ENCODE results near the gene TICAM2.

The TICAM2 gene

GRCh38 chr5:115584501-115584900, 17.8 kb downstream of the TICAM2 start:
- no peak for DNase-seq (ENCODE audit: low spot score)
- in situ Hi-C loops (cut with MboI; ENCODE audit: low pct_unique_long_range_greater_than_20kb, low sequenced_read_pairs, unreplicated experiment) = loop anchor here (5.0 kb wide), 1 partner anchor 267 kb away; no protein-coding TSS in a partner anchor
- TF ChIP-seq, protein P1, sequence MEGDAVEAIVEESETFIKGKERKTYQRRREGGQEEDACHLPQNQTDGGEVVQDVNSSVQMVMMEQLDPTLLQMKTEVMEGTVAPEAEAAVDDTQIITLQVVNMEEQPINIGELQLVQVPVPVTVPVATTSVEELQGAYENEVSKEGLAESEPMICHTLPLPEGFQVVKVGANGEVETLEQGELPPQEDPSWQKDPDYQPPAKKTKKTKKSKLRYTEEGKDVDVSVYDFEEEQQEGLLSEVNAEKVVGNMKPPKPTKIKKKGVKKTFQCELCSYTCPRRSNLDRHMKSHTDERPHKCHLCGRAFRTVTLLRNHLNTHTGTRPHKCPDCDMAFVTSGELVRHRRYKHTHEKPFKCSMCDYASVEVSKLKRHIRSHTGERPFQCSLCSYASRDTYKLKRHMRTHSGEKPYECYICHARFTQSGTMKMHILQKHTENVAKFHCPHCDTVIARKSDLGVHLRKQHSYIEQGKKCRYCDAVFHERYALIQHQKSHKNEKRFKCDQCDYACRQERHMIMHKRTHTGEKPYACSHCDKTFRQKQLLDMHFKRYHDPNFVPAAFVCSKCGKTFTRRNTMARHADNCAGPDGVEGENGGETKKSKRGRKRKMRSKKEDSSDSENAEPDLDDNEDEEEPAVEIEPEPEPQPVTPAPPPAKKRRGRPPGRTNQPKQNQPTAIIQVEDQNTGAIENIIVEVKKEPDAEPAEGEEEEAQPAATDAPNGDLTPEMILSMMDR (IDR thresholded peaks at IDR 0.05; ENCODE audit: extremely low read depth, insufficient read depth, missing control alignments) = no peak

DNA sequence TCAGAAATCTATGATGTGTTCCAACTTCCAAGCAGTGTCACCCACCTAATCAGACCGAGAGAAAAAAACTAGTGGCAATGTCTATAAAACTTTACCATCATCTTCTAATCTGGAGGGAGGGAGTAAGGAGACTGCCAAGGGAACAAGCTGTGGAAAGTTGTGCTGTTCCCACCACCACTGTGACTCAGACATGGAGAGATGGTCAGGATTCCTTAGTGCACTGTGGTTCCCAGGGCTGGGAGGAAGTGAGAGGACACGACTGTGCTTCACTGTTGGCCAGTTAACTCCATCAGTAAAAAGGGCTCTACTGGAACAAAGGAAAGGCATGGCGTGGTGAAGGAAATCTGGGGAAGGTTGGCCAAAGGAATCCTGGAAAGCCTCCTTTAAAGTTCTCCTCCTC, 18.8 kb downstream of the TICAM2 start:
- in situ Hi-C loops (cut with MboI; ENCODE audit: low pct_unique_long_range_greater_than_20kb, low sequenced_read_pairs, unreplicated experiment) = loop anchor here (5.0 kb wide), 1 partner anchor 266 kb away; no protein-coding TSS in a partner anchor
- TF ChIP-seq, protein P1 (IDR thresholded peaks at IDR 0.05; ENCODE audit: extremely low read depth, insufficient read depth, missing control alignments) = no peak
- DNase-seq (ENCODE audit: low spot score) = no peak

GRCh38 chr5:115580941-115581340, 21.3 kb downstream of the TICAM2 start:
- TF ChIP-seq, protein P1 (IDR thresholded peaks at IDR 0.05; ENCODE audit: extremely low read depth, insufficient read depth, missing control alignments) = no peak
- no peak for DNase-seq (ENCODE audit: low spot score)
- in situ Hi-C loops (cut with MboI; ENCODE audit: low pct_unique_long_range_greater_than_20kb, low sequenced_read_pairs, unreplicated experiment) = loop anchor here (5.0 kb wide), 1 partner anchor 264 kb away; no protein-coding TSS in a partner anchor

DNA sequence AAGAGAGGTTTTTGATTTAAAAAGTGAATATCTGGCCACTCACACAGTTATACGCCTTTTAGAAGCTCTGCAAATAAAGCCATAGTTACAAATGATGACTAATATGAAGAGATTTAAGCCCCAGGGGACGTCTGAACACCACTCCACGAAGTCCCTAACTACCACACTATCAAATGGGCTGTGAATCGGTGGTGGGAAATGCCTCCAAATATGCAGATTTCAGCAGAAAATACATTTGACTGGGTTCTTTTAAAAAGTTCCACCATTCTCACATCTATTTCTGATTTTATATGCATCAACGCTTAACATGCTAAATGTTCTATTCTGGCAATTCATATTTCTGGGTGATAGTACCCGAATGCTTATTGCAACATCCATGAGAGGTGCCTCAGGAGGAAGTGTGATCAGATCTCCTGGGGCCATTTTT, 22.5 kb downstream of the TICAM2 start:
- peak; percentile 28 for DNase-seq (ENCODE audit: low spot score)
- in situ Hi-C loops (cut with MboI; ENCODE audit: low pct_unique_long_range_greater_than_20kb, low sequenced_read_pairs, unreplicated experiment) = loop anchor here (5.0 kb wide), 1 partner anchor 262 kb away; no protein-coding TSS in a partner anchor

DNA sequence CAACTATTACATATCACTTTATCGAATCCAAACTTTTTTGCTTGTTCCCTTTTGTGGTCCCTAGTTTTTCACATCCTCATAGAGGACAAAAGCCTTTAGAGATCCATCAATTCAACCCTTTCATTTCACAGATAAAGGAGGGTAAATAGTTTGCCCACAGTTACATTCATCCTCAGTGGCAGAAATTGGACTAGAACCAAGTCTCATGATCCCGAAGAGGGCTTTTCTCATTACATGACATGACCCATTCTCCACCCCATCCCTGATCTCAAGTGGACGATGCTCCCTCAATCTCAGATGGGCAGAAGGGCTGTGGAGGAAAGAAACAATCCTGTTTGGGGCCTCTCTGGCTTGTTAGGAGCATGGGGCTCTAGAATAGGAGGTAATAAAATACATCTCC, 23.1 kb downstream of the TICAM2 start:
- DNase-seq (ENCODE audit: low spot score) = no peak
- in situ Hi-C loops (cut with MboI; ENCODE audit: low pct_unique_long_range_greater_than_20kb, low sequenced_read_pairs, unreplicated experiment) = no loop called here
- TF ChIP-seq, protein P1 (IDR thresholded peaks at IDR 0.05; ENCODE audit: extremely low read depth, insufficient read depth, missing control alignments) = no peak

More for the DNA sequence above, 22.5 kb downstream of the TICAM2 start:
- TF ChIP-seq, protein P1 (IDR thresholded peaks at IDR 0.05; ENCODE audit: extremely low read depth, insufficient read depth, missing control alignments) = no peak

DNA sequence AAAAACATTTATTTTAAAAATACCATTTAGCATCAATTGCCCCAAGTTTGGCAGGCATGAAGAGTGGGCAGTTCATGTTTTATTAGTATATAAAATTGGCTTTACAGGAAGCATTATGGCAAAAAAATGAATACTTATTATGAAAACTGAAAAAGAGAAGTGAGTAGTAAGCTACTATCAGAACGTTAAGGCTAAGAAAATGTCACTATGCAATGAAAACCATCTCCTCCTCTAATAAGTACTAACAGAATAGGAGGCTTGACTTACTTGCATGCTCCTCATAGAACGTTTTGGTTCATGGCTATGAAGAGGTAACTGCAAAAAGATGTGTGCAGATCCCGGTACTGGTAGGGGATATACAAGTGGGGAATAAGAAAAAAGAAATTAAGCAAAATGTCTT, 23.6 kb downstream of the TICAM2 start:
- in situ Hi-C loops (cut with MboI; ENCODE audit: low pct_unique_long_range_greater_than_20kb, low sequenced_read_pairs, unreplicated experiment) = no loop called here
- TF ChIP-seq, protein P1 (IDR thresholded peaks at IDR 0.05; ENCODE audit: extremely low read depth, insufficient read depth, missing control alignments) = no peak
- no peak for DNase-seq (ENCODE audit: low spot score)

All from GM13977 (cell line).